ENCODE data around the gene SLC5A10.

The SLC5A10 gene

DNA sequence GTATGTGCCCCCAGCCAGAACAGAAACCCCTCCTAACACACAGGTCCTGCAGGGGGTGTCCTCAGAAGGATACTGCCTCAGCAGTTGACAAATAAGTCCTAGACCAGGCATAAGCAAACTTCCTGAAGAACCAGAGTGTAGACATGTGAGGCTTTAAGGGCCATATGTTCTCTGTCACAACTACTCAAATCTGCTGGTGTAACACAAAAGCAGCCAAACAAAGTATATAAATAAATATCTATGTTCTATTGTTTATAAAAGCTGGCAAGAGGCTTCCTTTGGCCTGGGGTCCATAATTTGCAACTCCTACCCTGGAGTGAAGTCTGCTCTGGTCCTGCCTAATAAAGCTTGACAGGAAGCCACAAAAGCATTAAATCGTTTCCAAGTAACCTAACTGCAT lies 42.7 kb downstream of the SLC5A10 start:
- H3K4me3 ChIP-seq (ENCODE audit: low read depth, low read length), result no peak overlapping the region
- in situ Hi-C loops (cut with HindIII; ENCODE audit: low sequenced_read_pairs), result no loop called here
- TF ChIP-seq, protein P1, sequence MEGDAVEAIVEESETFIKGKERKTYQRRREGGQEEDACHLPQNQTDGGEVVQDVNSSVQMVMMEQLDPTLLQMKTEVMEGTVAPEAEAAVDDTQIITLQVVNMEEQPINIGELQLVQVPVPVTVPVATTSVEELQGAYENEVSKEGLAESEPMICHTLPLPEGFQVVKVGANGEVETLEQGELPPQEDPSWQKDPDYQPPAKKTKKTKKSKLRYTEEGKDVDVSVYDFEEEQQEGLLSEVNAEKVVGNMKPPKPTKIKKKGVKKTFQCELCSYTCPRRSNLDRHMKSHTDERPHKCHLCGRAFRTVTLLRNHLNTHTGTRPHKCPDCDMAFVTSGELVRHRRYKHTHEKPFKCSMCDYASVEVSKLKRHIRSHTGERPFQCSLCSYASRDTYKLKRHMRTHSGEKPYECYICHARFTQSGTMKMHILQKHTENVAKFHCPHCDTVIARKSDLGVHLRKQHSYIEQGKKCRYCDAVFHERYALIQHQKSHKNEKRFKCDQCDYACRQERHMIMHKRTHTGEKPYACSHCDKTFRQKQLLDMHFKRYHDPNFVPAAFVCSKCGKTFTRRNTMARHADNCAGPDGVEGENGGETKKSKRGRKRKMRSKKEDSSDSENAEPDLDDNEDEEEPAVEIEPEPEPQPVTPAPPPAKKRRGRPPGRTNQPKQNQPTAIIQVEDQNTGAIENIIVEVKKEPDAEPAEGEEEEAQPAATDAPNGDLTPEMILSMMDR (IDR thresholded peaks at IDR 0.05; ENCODE audit: low read depth, low read length, missing control alignments), result no peak
- DNase-seq (ENCODE audit: low read depth), result no peak

DNA sequence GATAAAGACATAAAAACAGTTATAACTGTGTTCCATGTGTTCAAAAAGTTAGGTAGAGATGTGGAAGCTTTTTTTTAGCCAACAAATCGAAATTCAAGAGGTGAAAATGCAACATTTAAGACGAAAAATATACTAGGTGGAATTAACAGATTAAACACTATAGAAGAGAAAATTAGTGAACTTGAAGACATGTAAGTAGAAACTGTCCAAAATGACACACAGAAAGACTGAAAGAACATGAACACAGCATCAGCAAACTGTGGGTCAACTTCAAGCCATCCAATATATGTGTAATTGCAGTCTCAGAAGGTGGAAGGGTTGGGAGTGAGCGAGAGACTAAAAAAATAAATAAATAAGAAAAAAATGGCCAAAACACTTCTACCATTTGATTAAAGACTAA lies 43.3 kb downstream of the SLC5A10 start:
- no peak for DNase-seq (ENCODE audit: low read depth)
- TF ChIP-seq, protein P1 (IDR thresholded peaks at IDR 0.05; ENCODE audit: low read depth, low read length, missing control alignments), result no peak
- H3K4me3 ChIP-seq (ENCODE audit: low read depth, low read length), result no peak overlapping the region
- in situ Hi-C loops (cut with HindIII; ENCODE audit: low sequenced_read_pairs), result no loop called here

DNA sequence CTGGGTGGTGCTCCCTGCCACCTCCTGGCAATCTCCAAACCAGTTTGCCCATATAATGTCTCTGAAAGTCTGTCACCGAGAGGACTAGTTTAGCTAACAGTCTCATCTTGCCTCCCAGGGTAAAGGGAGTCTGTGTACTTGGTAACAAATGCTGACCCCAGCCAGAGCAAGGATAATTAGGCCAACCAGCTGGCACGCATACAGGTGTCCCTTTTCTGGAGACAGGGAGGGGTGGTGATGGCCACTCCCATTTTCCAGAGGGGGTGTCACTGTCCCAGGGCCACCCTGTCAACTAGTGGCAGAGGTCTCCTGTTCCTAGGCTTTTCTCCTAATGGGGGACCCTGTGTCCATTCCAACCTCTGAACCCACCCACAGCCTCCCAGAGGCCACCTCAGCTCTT lies 44.5 kb downstream of the SLC5A10 start:
- in situ Hi-C loops (cut with HindIII; ENCODE audit: low sequenced_read_pairs), result no loop called here
- no peak for DNase-seq (ENCODE audit: low read depth)
- TF ChIP-seq, protein P1 (IDR thresholded peaks at IDR 0.05; ENCODE audit: low read depth, low read length, missing control alignments), result no peak
- H3K4me3 ChIP-seq (ENCODE audit: low read depth, low read length), result no peak overlapping the region

DNA sequence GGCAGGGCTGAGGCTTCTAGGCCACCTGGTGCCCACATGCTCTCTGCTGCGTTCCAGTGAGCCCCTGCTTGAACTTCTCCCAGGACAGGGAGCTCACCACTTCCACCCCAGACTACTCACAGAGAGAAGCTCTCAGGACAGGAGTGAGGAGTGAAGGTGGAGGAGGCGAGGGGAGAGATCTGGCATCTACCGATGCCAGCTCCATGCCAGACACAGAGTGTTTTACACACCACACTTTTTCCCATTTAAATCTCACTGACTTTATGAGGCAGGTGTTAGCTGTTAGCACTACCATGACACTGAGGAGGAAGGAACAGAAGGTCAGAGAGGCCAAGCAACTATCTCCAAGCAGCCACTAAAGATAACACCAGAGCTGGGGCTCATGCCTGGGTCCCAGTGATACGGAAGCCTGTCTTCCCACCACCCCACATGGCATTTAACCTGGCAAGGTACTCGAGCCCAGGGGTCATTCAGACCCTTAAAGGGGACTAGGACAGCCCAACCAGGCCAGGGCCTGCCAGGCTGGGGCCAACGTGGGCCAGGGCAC lies 45.8 kb downstream of the SLC5A10 start:
- TF ChIP-seq, protein P1 (IDR thresholded peaks at IDR 0.05; ENCODE audit: low read depth, low read length, missing control alignments), result no peak
- no peak overlapping the region for H3K4me3 ChIP-seq (ENCODE audit: low read depth, low read length)
- no peak for DNase-seq (ENCODE audit: low read depth)
- in situ Hi-C loops (cut with HindIII; ENCODE audit: low sequenced_read_pairs), result no loop called here

DNA sequence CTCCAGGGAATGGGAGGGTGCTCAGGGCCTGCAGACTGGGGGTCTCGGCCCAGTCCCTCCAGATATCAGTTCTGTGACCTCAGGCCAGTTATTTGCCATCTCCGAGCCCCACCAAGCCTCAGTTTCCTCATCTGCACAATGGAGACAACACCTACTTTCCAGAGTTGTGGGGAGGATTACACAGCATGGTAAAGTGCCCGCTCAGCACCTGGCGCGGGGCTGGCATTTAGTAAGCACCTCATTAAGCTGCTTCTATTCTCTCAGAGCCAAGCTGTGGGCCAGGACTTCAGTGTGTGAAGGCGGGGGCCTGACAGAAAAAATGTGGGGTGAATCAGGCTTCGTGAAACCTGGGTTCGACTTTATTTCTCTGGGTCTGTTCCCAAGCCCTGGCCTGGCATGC lies 47.4 kb downstream of the SLC5A10 start:
- TF ChIP-seq, protein P1 (IDR thresholded peaks at IDR 0.05; ENCODE audit: low read depth, low read length, missing control alignments), result no peak
- no peak for DNase-seq (ENCODE audit: low read depth)
- no peak overlapping the region for H3K4me3 ChIP-seq (ENCODE audit: low read depth, low read length)
- in situ Hi-C loops (cut with HindIII; ENCODE audit: low sequenced_read_pairs), result no loop called here

DNA sequence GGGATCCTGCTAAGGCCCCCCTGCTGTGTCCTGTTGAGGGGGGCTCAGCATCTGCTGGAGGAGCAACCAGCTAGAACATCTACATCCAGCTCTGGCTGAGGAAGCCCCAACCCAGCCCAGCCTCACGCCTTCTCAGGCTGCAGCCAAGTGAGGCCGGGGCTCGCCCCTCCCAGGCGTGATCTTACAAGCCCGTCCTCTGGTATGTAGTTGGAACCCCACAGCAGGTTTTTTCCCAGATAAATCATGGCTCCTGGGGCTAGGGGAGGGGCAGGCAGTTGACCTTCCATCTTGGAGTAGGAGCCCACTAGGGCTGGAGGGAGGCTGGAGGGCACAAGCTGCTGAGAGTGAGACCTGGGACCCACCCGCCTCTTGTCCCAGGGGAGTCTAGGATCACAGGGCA lies 47.9 kb downstream of the SLC5A10 start:
- no peak overlapping the region for H3K4me3 ChIP-seq (ENCODE audit: low read depth, low read length)

More for the DNA sequence above, 47.9 kb downstream of the SLC5A10 start:
- no peak for DNase-seq (ENCODE audit: low read depth)
- TF ChIP-seq, protein P1 (IDR thresholded peaks at IDR 0.05; ENCODE audit: low read depth, low read length, missing control alignments), result no peak
- in situ Hi-C loops (cut with HindIII; ENCODE audit: low sequenced_read_pairs), result no loop called here

Measured in astrocyte of the cerebellum (primary cell).